BJ (cell line): ENCODE measurements around the gene SPTLC2. TPM values are rescaled to one million over a fixed set of nuclear protein-coding genes. Genes with fewer than 3 reads are reported as not detected.
"Not testable (repeated sequence)": the region's sequence is repeated elsewhere in the genome, so short reads cannot be mapped to it uniquely, and the experiment has no call there.

Experiments
- CTCF ChIA-PET: fragments of 350-600 bp; formaldehyde crosslinking; extraction: SDS; loops from one replicate; lab custom pipeline; 2021; ENCODE audit warnings: antibody characterized with exemption, inconsistent platforms; lab: Yijun Ruan, JAX
- POLR2A ChIA-PET: fragments of 300-600 bp; sonication (Branson Sonifier 250); formaldehyde crosslinking; extraction: SDS; loops from one replicate; lab custom pipeline; 2021; ENCODE audit warnings: antibody characterized with exemption; lab: Charles Lee
- DNase-seq: peaks from one replicate; pipeline ENCODE4 v3.0.0-alpha.2; 2011; ENCODE audit warnings: low read depth
- H3K27me3 ChIP-seq: 2 replicates; pipeline ENCODE4 v1.6.0; 2011; ENCODE audit warnings: low read length; ENCODE audit not compliant: control insufficient read depth, insufficient read depth
- H3K36me3 ChIP-seq: 2 replicates; pipeline ENCODE4 v1.5.1; 2011; ENCODE audit warnings: low read length; ENCODE audit not compliant: control insufficient read depth, insufficient read depth
- H3K4me3 ChIP-seq: 2 replicates; pipeline ENCODE4 v1.5.1; 2011; ENCODE audit warnings: low read depth, mild to moderate bottlenecking, control low read depth, low read length
- polyA plus RNA-seq: library from polyadenylated mRNA; depleted of rRNA; stranded (reverse); fragments of >200 nt; gene quantifications from 2 replicates; pipeline ENCODE4 v1.2.3, GENCODE V29; 2011
- TF ChIP-seq, protein P1 (sequence below): IDR thresholded peaks from 2 replicates; pipeline ENCODE4 v1.5.1; 2011; ENCODE audit warnings: low read depth, mild to moderate bottlenecking, control low read depth, inconsistent platforms, low read length, moderate library complexity; ENCODE audit not compliant: insufficient read depth

SPTLC2 gene
- polyA plus RNA-seq, 1 experiment: 38.3 TPM

DNA sequence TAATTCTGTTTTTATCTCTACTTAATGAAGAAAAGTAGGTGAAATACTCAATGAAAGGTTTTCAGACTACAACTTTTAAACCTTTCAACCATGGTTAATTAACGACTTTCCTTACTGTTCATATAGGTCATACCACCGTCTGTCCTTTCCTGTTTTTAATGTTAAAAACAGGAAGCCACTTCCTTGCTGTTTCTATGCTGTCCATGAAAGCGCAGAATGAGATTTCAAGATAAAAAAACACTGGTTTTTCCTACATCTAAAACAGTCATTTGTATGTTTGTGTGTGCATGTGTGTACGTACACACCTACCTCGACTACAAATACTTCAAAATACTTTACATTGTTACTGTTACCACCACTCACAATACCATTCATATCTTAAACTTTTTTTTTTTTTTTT, 27.3 kb downstream of the SPTLC2 start:
- H3K27me3 ChIP-seq: no peaks in the 10 kb centered on the region
- no peak for DNase-seq
- POLR2A ChIA-PET: no interaction called here
- no peak overlapping the region for H3K4me3 ChIP-seq
- TF ChIP-seq, protein P1, sequence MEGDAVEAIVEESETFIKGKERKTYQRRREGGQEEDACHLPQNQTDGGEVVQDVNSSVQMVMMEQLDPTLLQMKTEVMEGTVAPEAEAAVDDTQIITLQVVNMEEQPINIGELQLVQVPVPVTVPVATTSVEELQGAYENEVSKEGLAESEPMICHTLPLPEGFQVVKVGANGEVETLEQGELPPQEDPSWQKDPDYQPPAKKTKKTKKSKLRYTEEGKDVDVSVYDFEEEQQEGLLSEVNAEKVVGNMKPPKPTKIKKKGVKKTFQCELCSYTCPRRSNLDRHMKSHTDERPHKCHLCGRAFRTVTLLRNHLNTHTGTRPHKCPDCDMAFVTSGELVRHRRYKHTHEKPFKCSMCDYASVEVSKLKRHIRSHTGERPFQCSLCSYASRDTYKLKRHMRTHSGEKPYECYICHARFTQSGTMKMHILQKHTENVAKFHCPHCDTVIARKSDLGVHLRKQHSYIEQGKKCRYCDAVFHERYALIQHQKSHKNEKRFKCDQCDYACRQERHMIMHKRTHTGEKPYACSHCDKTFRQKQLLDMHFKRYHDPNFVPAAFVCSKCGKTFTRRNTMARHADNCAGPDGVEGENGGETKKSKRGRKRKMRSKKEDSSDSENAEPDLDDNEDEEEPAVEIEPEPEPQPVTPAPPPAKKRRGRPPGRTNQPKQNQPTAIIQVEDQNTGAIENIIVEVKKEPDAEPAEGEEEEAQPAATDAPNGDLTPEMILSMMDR: no peak
- CTCF ChIA-PET: no interaction called here
- no peaks in the 10 kb centered on the region; the same call in 1 of the 2 replicates for H3K36me3 ChIP-seq

DNA sequence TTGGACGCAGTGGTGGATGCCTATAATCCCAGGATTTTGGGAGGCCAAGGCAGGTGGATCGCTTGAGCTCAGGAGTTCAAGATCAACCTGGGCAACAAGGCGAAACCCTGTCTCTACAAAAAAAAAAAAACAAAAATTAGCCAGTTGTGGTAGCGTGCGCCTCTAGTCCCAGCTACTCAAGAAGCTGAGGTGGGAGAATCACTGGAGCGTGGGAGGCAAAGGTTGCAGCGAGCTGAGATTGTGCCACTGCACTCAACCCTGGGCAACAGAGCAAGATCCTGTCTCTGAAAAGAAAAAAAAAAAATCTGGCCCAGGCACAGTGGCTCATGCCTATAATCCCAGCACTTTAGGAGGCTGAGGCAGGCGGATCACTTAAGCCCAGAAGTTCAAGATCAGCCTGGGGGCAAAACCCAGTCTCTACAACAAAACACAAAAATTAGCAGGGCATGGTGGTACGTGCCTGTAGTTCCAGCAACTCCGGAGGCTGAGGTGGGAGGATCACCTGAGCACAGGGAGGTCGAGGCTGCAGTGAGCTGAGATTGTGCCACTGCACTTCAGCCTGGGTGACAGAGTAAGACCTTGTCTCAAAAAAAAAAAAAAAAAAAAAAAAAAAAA, 27.9 kb downstream of the SPTLC2 start:
- H3K36me3 ChIP-seq, CTCF ChIA-PET, DNase-seq, H3K27me3 ChIP-seq, POLR2A ChIA-PET, H3K4me3 ChIP-seq: not testable (repeated sequence)

DNA sequence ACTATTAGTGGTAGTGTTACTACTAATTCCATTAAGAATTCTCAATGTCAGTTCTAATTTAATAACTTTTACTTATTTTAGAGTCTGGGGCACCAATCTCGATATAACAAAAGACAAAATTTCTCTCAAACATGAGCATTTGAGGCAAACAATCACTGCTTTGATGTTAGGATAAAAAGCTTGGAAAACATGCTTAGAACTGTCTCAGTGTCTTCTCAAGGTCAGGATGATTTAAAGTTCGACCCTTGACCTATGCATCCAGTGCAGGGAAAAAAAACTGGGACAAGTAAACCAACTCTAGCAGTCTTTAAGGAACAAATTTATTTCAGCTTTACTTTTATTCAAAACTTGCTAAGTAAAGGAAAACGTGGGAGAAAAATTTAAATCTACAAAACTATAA, 31.1 kb downstream of the SPTLC2 start:
- Histone ChIP-seq H3K36me3 (no peaks in the 10 kb centered on the region), H3K4me3 (no peak overlapping the region), H3K27me3 (no peaks in the 10 kb centered on the region)
- ChIA-PET CTCF (no interaction called here), POLR2A (no interaction called here)
- no peak for DNase-seq
- TF ChIP-seq, protein P1: no peak

DNA sequence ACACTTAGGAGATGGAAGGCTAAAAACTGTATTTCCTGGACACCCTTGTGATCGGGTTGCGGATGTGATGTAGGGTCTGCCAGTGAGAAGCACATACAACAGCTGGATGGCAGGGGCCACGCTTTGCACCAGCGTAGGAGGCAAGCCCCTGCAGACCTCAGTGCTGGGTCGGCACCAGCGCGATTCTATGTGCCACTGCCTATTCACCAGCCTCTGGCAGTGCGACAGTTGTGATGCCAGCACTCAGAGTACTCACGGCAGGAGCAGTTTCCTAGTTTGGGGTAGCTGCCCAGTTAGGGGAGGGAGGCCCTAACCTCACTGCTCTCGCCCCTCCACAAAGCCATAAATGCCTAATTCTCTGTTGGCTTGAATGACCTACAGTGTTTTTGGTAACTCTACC, 31.6 kb downstream of the SPTLC2 start:
- Histone ChIP-seq H3K27me3 (no peaks in the 10 kb centered on the region), H3K36me3 (no peaks in the 10 kb centered on the region), H3K4me3 (no peak overlapping the region)
- no peak for DNase-seq
- TF ChIP-seq, protein P1: no peak
- ChIA-PET CTCF (no interaction called here), POLR2A (no interaction called here)

DNA sequence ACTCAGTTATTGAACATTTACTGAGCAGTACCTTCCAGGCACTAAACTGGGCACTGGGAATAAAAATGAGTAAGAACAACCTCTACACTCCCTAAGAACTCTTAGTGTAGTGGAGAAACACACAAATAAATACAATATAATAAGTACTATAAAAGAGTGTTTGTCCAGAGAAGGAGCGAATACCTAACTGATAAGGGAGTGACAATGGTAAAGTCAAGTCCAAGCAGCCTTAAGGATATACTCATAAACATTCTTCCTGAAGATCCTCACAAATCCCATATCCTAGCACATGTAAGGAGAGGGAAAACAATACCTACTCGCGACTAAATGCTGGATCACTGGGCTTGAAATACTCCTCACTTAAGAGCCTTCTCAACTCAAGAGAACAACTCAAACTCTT, 32.8 kb downstream of the SPTLC2 start:
- CTCF ChIA-PET: no interaction called here
- no peak for DNase-seq
- Histone ChIP-seq H3K36me3 (no peaks in the 10 kb centered on the region), H3K4me3 (no peak overlapping the region), H3K27me3 (no peaks in the 10 kb centered on the region)
- TF ChIP-seq, protein P1: no peak
- POLR2A ChIA-PET: no interaction called here

DNA sequence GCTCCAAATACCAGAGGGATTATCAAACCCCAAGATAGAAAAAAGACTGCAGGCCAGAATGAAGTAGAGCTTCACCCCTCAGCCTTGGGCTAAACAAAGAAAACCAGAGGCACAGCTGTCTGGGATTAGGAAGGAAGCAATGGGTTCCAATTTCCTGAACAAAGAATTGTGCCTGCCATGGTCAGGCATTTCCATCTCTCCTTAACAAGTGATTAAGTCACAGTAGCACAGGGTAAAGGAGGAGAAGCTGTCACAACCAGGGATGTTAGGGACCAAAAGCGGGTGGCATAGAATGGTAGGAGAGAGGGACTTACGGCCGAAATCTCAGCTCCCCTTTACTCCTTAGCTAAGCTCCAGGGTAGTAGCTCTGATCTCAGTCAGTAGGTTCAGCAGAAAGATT, 33.9 kb downstream of the SPTLC2 start:
- Histone ChIP-seq H3K4me3 (no peak overlapping the region), H3K27me3 (no peaks in the 10 kb centered on the region), H3K36me3 (no peaks in the 10 kb centered on the region; the same call in 1 of the 2 replicates)
- ChIA-PET POLR2A (no interaction called here), CTCF (interaction anchor here (0.7 to 1.4 kb wide), 3 partner anchors 15 to 37 kb away, joined by 3 read pairs; no protein-coding TSS in a partner anchor)
- DNase-seq: no peak
- TF ChIP-seq, protein P1: no peak
